ENCODE data around the gene LENG1. TPM values are rescaled to one million over a fixed set of nuclear protein-coding genes. Genes with fewer than 3 reads are reported as not detected.

The LENG1 gene
- total RNA-seq = 7.8 and 8.5 TPM in 2 replicates

DNA sequence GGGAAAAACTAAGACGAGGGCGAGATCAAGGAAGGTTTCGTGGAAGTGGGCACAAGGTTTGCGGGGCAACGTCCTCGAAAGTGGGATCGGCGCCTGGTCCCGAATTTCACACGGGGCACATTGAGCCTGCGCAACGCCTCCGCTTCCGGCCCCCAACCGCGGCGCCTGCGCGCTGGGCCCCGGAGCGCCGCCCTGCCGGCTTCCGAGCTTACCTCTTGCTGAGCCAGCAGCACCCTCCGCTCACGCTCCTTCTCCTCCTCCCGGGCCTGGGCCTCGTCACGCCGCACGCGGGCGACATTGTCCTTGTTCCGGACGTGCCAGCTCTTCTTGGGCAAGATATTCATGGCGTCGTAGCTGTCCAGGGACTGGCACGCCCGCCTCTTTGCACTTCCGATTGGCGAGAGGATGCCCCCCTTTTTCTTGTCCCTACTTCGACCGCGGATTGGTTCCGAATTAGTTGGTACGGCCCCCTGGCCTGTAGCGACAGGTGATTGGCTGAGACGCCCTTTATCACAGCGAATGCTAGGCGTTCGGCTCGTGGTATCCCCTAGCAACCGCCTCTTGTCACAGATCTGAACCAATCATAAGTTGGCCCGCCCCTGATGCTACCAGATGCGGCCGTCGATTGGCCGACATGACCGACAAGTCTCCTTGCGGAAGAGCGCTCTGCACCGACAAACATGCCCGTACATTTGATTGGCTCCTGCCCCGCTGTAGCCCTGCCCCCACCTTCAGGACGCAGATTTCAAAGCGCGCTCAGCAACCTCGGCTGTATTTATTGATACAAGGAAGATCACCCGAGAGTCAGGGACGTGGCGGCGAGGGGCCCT, at the start of gene LENG1:
TSS of gene LENG1 (minus strand) at position 370 of the 830 bp plus-strand sequence. CDS start at position 344, 26 bp downstream.

DNA sequence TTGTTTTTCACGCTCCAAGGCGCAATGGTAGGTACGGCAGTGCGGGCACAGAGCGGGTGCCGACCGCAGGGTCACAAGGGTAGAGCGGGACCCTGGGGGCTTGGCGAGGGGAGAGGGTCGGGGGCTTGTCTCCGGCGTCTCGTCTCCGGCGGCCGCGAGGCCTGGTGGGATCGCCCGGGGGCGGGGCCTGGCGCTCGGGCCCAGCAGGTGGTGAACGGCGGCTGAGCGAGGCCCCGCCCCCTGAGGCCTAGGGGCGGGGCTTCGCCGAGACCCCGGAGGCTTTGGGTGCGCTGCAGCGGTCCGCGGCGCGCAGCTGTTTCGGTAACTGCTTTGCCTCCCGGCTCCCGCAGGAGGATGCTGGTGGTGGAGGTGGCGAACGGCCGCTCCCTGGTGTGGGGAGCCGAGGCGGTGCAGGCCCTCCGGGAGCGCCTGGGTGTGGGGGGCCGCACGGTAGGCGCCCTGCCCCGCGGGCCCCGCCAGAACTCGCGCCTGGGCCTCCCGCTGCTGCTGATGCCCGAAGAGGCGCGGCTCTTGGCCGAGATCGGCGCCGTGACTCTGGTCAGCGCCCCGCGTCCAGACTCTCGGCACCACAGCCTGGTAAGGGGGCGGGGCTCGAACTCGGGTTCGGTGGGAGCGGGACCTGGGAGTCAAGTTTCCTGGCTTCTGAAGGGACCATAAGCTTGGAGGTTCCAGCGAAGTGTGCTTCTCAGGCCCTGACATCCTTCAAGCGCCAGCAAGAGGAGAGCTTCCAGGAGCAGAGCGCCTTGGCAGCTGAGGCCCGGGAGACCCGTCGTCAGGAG, 31.7 kb upstream of the LENG1 start, which contains the start of gene TSEN34:
TSS of gene TSEN34 (plus strand) at position 298 of the 800 bp plus-strand sequence. CDS start at position 355, 57 bp downstream.

DNA sequence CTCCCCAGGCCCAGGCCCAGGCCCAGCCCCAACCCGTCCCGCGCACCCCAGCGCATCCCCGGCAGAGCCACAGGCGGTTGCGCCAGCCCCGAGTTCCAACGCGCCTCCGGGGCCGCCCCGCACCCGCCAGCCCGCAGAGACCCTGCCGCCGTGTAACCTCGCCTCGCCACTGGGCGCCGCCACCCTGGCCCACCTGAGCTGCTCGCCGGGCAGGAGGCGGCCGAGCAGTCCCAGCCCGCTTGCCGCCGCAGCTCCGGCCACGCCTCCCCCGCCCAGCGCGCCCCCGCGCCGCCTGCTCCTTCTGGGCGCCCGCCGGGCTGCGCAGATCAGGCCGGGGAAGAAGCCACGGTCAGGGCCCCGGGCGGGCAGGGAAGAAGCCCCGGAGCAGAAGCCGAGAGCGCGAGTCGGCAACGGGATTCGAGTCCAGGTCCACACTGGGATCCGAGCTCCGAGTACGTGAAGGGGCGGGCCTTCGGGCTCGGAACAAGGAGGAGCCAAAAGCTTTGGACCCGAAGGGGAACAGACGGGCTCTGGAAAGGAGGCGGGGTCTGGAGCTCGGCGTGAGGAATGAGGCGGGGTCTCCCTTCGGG, 29.7 kb upstream of the LENG1 start, which contains the start of gene MBOAT7:
TSS of gene MBOAT7 (minus strand) at position 436 of the 590 bp plus-strand sequence. CDS start 1,072 bp downstream, outside the sequence.

DNA sequence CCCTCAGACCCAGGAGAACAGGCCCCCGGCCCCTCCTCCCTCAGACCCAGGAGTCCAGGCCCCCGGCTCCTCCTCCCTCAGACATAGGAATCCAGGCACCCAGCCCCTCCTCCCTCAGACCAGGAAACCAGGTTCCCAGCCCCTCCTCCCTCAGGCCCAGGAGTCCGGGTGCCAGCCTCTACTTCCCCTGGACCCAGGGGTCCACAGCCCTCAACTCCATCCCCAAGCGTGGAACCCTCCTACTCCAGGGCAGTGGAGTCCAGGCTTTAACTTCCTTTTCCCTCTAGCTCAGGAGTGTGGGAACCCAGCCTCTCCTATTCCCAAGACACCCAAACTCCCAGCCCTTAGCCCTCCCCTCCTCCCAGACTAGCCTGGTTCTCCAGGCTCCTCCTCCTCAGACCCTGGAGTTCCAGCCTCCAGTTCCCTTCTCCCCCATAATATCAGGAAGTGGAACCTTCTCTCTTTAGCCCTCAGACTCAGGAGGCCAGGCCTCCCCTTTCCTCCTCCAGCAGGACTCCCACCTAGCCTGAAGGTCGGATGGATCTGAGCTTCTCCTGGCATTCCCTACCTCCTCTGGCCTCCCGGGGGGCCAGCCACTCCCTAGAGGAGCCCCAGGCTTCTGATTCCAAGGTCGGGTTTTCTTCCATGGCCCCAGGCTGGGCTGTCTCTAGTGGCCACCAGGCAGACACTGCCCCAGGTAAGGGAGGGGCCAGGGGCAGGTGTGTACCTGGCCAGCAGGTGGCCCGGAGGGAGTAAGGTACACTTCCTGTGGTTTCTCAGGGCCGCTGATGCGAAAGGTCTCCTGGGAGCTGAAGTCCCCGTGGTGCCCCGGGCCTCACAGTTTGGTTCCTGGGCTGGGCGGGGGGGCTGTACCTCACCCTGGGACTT, 13.2 kb upstream of the LENG1 start, which contains the start of gene TMC4:
TSS of gene TMC4 (minus strand) at position 690 of the 888 bp plus-strand sequence. CDS start at position 647, 43 bp downstream.

DNA sequence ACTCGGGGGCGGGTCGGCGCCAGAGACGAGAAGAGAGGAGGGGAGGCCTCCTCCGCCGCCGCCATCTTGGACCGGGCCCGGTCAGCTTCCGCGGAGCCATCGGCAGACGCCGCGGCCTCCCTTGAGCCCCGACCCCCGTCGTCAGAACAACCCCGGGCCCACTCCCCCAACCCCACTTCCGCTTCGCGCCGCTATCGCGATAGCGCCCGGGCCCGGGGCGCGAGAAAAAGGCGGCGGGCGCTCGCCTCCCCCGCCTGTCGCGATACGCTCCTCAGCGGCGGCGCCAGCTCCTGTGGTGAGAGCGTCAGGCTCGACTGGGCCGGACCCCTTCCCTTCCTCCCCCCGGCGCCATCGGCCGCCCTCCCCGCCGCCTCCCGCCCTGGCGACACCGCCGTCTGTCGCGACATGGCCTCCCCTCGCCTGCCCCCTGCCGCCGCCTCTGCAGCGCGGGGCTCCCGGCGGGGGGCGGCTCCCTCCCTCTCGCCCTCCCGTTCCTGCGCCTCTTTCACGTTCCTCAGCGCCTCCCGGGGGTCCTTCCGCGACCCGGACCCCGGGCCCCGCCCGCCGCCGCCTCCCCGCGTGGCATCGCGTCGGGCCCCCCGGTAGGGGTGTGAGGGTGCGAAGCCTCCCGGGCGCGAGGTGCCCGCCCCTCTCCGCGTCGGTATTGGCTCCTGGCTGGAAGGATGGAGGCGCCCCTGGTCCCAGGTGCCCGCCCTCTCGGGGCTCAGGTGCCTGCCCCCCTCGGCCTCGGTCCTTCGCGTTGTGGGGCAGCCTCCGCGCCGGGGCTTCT, 21.6 kb downstream of the LENG1 start, which contains the start of gene CNOT3:
TSS of gene CNOT3 (plus strand) at position 64 of the 790 bp plus-strand sequence. CDS start 5,217 bp downstream, outside the sequence.

DNA sequence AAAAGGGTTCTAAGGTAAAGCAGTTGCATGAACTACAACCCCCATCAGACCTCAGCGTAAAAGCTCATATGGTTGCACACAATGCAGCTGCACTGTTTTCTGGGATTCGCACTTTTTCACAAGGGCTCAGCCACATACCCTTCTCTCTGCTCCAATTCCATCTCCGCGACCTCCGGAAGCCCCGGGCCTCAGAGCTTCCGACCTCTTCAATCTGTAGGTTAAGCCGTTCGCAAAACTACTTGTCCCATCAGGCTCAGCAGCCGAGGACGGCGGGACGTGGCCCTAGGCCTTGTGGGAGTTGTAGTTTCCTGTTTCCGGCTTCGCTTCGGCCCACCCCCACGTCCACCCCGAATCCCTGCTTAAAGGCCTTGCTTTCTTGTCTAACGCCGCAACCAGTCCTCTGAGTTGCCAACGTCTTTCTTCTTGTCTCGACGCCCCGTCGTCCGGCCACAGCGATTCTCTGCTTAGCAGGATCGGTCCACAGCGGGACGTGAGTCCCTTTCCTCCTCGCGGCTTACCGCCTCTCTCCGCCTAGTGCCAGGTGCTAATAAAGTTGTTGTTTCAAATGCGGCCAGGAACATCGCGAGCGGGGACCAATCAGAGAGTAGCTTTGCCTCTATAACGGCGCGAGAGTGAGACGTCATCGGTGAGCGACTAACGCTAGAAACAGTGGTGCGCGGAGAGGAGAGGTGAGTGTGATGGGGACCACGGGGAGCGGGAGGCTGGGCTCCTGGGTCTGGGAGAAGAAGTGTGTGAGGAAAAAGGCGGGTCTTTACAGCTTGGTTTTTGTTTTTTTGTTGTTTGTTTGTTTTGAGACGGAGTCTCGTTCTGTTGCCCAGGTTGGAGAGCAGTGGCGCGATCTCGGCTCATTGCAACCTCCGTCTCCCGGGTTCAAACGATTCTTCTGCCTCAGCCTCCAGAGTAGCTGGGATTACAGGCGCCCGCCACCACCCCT, 44.1 kb downstream of the LENG1 start, which contains the start of the genes PRPF31 and TFPT:
TSS of gene PRPF31 (plus strand) at position 646 of the 955 bp plus-strand sequence. CDS start 2,525 bp downstream, outside the sequence.
TSS of gene TFPT (minus strand) at position 549 of the 955 bp plus-strand sequence. CDS start at position 161, 388 bp downstream.

Other genes with a start within 250 kb of the LENG1 start
- 0.52 and 0.56 TPM in 2 replicates for gene CACNG8, start 196.8 kb downstream of the LENG1 start, total RNA-seq
- 3.6 and 6.7 TPM in 2 replicates for gene CACNG6, start 168.1 kb downstream of the LENG1 start, total RNA-seq
- not detected in 2 replicates for gene VSTM1, start 95.8 kb downstream of the LENG1 start, total RNA-seq
- gene TARM1, start 78.4 kb downstream of the LENG1 start, total RNA-seq = not detected in 2 replicates
- 1.0 TPM in 1 of 2 replicates, not detected in the other for gene OSCAR, start 58.9 kb downstream of the LENG1 start, total RNA-seq
- gene NDUFA3, start 56.9 kb downstream of the LENG1 start, total RNA-seq = 47.6 and 138 TPM in 2 replicates
- gene TFPT, start 44.1 kb downstream of the LENG1 start, total RNA-seq = 21.6 and 33.9 TPM in 2 replicates
- 72.5 and 75.6 TPM in 2 replicates for gene PRPF31, start 44.0 kb downstream of the LENG1 start, total RNA-seq
- gene CNOT3, start 22.0 kb downstream of the LENG1 start, total RNA-seq = 15.9 and 29.4 TPM in 2 replicates
- 3.9 TPM in 1 of 2 replicates, not detected in the other for gene TMC4, start 13.4 kb upstream of the LENG1 start, total RNA-seq
- 139 and 146 TPM in 2 replicates for gene MBOAT7, start 29.9 kb upstream of the LENG1 start, total RNA-seq
- gene TSEN34, start 31.6 kb upstream of the LENG1 start, total RNA-seq = 112 and 138 TPM in 2 replicates
- gene RPS9, start 41.1 kb upstream of the LENG1 start, total RNA-seq = 2,860 and 3,258 TPM in 2 replicates
- not detected in 2 replicates for gene LILRB3, start 63.3 kb upstream of the LENG1 start, total RNA-seq
- gene LILRA6, start 83.1 kb upstream of the LENG1 start, total RNA-seq = not detected in 2 replicates
- gene LILRB5, start 97.6 kb upstream of the LENG1 start, total RNA-seq = not detected in 2 replicates
- not detected in 2 replicates for gene LILRB2, start 121.4 kb upstream of the LENG1 start, total RNA-seq
- gene LILRA5, start 153.4 kb upstream of the LENG1 start, total RNA-seq = not detected in 2 replicates
- gene LILRA4, start 179.4 kb upstream of the LENG1 start, total RNA-seq = not detected in 2 replicates
- gene LAIR1, start 205.2 kb upstream of the LENG1 start, total RNA-seq = 0.08 TPM in 1 of 2 replicates, not detected in the other